ENCODE measurements around the gene MYD88. TPM values are rescaled to one million over a fixed set of nuclear protein-coding genes. Genes with fewer than 3 reads are reported as not detected.

MYD88 gene
- total RNA-seq, 2 donors from 2014 or later = 11.9 to 33.3 TPM

- intact Hi-C loops (cut with DNase I) = no loop called here
- no peaks in the 10 kb centered on the region for H3K27me3 ChIP-seq
- ATAC-seq (no peak), DNase-seq (no peak)
- no peak overlapping the region for H3K4me3 ChIP-seq
- H3K36me3 ChIP-seq (replicated peaks in 1 of 2; ENCODE audit: insufficient read depth in 1 of 2, low read depth in 2 of 2) = no peaks in the 10 kb centered on the region
- no peaks in the 10 kb centered on the region for H3K9me3 ChIP-seq
- no peaks in the 10 kb centered on the region for H3K4me1 ChIP-seq
- no peak for TF ChIP-seq POLR2A (IDR thresholded peaks at IDR 0.05)
- no peak for TF ChIP-seq CTCF (IDR thresholded peaks at IDR 0.05)
- WGBS, 2 donors = 62 to 67% methylated on average over 3 to 5 of the region's 6 CpGs
- no peak overlapping the region for H3K27ac ChIP-seq
Measured at GRCh38 chr3:38095669-38096483, 42.6 kb upstream of the MYD88 start.

- Histone ChIP-seq H3K9me3 (no peaks in the 10 kb centered on the region), H3K27ac (no peak overlapping the region), H3K27me3 (no peaks in the 10 kb centered on the region), H3K4me3 (no peak overlapping the region), H3K36me3 (replicated peaks in 1 of 2; ENCODE audit: insufficient read depth in 1 of 2, low read depth in 2 of 2) (no peaks in the 10 kb centered on the region), H3K4me1 (no peaks in the 10 kb centered on the region)
- DNase-seq = no peak
- ATAC-seq = no peak
- intact Hi-C loops (cut with DNase I) = no loop called here
- 68 to 74% methylated on average over 15 to 19 of the region's 19 CpGs for WGBS, 2 donors
- TF ChIP-seq POLR2A (IDR thresholded peaks at IDR 0.05) (no peak), CTCF (IDR thresholded peaks at IDR 0.05) (no peak)
Measured at GRCh38 chr3:38097446-38098375, 40.8 kb upstream of the MYD88 start.

- Histone ChIP-seq H3K36me3 (replicated peaks in 1 of 2; ENCODE audit: insufficient read depth in 1 of 2, low read depth in 2 of 2) (no peaks in the 10 kb centered on the region), H3K27me3 (no peaks in the 10 kb centered on the region), H3K4me1 (no peaks in the 10 kb centered on the region), H3K9me3 (no peaks in the 10 kb centered on the region), H3K27ac (no peak overlapping the region), H3K4me3 (no peak overlapping the region)
- DNase-seq = no peak
- intact Hi-C loops (cut with DNase I) = no loop called here
- no peak for ATAC-seq
- 84 to 87% methylated on average over 9 of the region's 9 CpGs for WGBS, 2 donors
- TF ChIP-seq CTCF (IDR thresholded peaks at IDR 0.05) (no peak), POLR2A (IDR thresholded peaks at IDR 0.05) (no peak)
Measured at GRCh38 chr3:38098376-38098723, 40.1 kb upstream of the MYD88 start.

GRCh38 chr3:38099518-38099917, 38.9 kb upstream of the MYD88 start:
- DNase-seq (no peak), ATAC-seq (no peak)
- no peaks in the 10 kb centered on the region for H3K4me1 ChIP-seq
- intact Hi-C loops (cut with DNase I) = no loop called here
- H3K4me3 ChIP-seq = no peak overlapping the region
- no peaks in the 10 kb centered on the region for H3K9me3 ChIP-seq
- H3K27ac ChIP-seq = no peak overlapping the region
- no peaks in the 10 kb centered on the region for H3K36me3 ChIP-seq (replicated peaks in 1 of 2; ENCODE audit: insufficient read depth in 1 of 2, low read depth in 2 of 2)
- 26 to 62% methylated on average over 3 to 5 of the region's 5 CpGs for WGBS, 2 donors
- H3K27me3 ChIP-seq = no peaks in the 10 kb centered on the region
- TF ChIP-seq CTCF (IDR thresholded peaks at IDR 0.05) (no peak), POLR2A (IDR thresholded peaks at IDR 0.05) (no peak)
